Psoas muscle (tissue), 8 donors: ENCODE data around the gene SLC22A7. TPM values are rescaled to one million over a fixed set of nuclear protein-coding genes. Genes with fewer than 3 reads are reported as not detected.
A peak's percentile ranks its signal among the peaks of the same experiment; 100 is the strongest.

Source experiments
- ATAC-seq, 4 donors: fragments of 200-7000 bp; cut with Tn5 transposase; one replicate each; pipeline ENCODE4 v1.9.1; 2020; ENCODE audit warnings: moderate library complexity in 3 of 4, mild to moderate bottlenecking in 2 of 4
- DNase-seq, 2 donors: peaks; one replicate each; pipeline ENCODE4 v3.0.0-alpha.2; 2020
- H3K27ac ChIP-seq: fragments of 200-600 bp; one replicate; pipeline ENCODE4 v1.8.0; 2022
- H3K27me3 ChIP-seq, 3 donors: fragments of 200-600 bp in 1 of 3; one replicate each; pipeline versions ENCODE4 v1.6.1 to v1.8.0; 2013 to 2022; ENCODE audit warnings: low read length in 2 of 3, mild to moderate bottlenecking in 2 of 3, moderate library complexity in 1 of 3; ENCODE audit not compliant: insufficient read depth in 3 of 3
- H3K36me3 ChIP-seq, 2 donors: fragments of 200-600 bp in 1 of 2; one replicate each; pipeline versions ENCODE4 v1.6.1 to v1.8.0; 2013 to 2022; ENCODE audit warnings: low read depth in 1 of 2, mild to moderate bottlenecking in 1 of 2, moderate library complexity in 1 of 2; ENCODE audit not compliant: insufficient read depth in 1 of 2
- H3K4me1 ChIP-seq: fragments of 200-600 bp; one replicate; pipeline ENCODE4 v1.8.0; 2022
- H3K4me3 ChIP-seq: fragments of 200-600 bp; one replicate; pipeline ENCODE4 v1.8.0; 2022; ENCODE audit warnings: mild to moderate bottlenecking
- H3K9me3 ChIP-seq: fragments of 200-600 bp; one replicate; pipeline ENCODE4 v1.8.0; 2022
- WGBS, 3 donors: extraction: QIAGEN DNeasy Blood & Tissue Kit; methylation state at CpG; one replicate each; pipeline versions ENCODE4 v1.1.6 to v1.1.7; 2013; 5-methylcytosine and 5-hydroxymethylcytosine counted together
- intact Hi-C, 2 donors: fragments of 100-400 bp; cut with DNase I; formaldehyde crosslinking; loops; one replicate each; pipeline versions ENCODE4 v1.11.0 to v1.14.2; 2022
- polyA plus RNA-seq, 3 donors: library from polyadenylated mRNA; stranded (reverse); fragments of 200-250 nt; gene quantifications; one replicate each; pipeline ENCODE4 v1.2.3, GENCODE V29; 2013
- total RNA-seq, 4 donors: library from RNA; stranded (reverse); fragmentation: NEBNext Ultra II Directional in 2 of 4; extraction: Animal tissue kit (Norgen Biotek cat#: 25700) in 2 of 4; gene quantifications; one replicate each; pipeline versions ENCODE4 v1.2.1 to v1.2.4, GENCODE V29; 2021 to 2023
- TF ChIP-seq, protein P1 (sequence below): fragments of 200-600 bp; IDR thresholded peaks from one replicate; pipeline ENCODE4 v1.8.0; 2022; ENCODE audit warnings: antibody characterized with exemption
- donor health status: healthy with polysubstance abuse.
- donor health status: DM: no; HTN: no; CAD: no; lungs with moderate emphysema.
- donor health status: Bipolar disorder and iron deficiency.
- donor health status: healthy.
- donor health status: DM: yes; HTN: yes; CAD: no.
- donor health status: DM: no; HTN: no; CAD: no.
- donor health status: DM: no; HTN: no; CAD: no.
- donor health status: DM: yes; HTN: yes; CAD: no.

SLC22A7 gene
- total and polyA plus RNA-seq, 7 donors = not detected

GRCh38 chr6:43273707-43274106 is 24.4 kb upstream of the SLC22A7 start:
- Histone ChIP-seq H3K36me3 (no peaks in the 10 kb centered on the region), H3K4me3 (no peak overlapping the region), H3K27me3 (peaks cover 0 to 49% (median 19%) of the 10 kb centered on the region in 3 donors), H3K4me1 (peaks cover 5% of the 10 kb centered on the region), H3K9me3 (no peaks in the 10 kb centered on the region), H3K27ac (no peak overlapping the region)
- no peak for DNase-seq
- TF ChIP-seq, protein P1, sequence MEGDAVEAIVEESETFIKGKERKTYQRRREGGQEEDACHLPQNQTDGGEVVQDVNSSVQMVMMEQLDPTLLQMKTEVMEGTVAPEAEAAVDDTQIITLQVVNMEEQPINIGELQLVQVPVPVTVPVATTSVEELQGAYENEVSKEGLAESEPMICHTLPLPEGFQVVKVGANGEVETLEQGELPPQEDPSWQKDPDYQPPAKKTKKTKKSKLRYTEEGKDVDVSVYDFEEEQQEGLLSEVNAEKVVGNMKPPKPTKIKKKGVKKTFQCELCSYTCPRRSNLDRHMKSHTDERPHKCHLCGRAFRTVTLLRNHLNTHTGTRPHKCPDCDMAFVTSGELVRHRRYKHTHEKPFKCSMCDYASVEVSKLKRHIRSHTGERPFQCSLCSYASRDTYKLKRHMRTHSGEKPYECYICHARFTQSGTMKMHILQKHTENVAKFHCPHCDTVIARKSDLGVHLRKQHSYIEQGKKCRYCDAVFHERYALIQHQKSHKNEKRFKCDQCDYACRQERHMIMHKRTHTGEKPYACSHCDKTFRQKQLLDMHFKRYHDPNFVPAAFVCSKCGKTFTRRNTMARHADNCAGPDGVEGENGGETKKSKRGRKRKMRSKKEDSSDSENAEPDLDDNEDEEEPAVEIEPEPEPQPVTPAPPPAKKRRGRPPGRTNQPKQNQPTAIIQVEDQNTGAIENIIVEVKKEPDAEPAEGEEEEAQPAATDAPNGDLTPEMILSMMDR = no peak
- 67 to 76% (median 74%) methylated on average over 2 of the region's 2 CpGs for WGBS, 3 donors
- intact Hi-C loops = no loop called here
- ATAC-seq = no peak

GRCh38 chr6:43274127-43274915 is 23.7 kb upstream of the SLC22A7 start:
- 71 to 75% (median 74%) methylated on average over 8 to 10 of the region's 10 CpGs for WGBS, 3 donors
- DNase-seq (no peak), ATAC-seq (no peak)
- Histone ChIP-seq H3K27ac (no peak overlapping the region), H3K9me3 (no peaks in the 10 kb centered on the region), H3K27me3 (peaks cover 0 to 45% (median 19%) of the 10 kb centered on the region in 3 donors), H3K4me1 (peaks cover 4% of the 10 kb centered on the region), H3K36me3 (no peaks in the 10 kb centered on the region), H3K4me3 (no peak overlapping the region)
- intact Hi-C loops = no loop called here
- TF ChIP-seq, protein P1 = no peak

DNA sequence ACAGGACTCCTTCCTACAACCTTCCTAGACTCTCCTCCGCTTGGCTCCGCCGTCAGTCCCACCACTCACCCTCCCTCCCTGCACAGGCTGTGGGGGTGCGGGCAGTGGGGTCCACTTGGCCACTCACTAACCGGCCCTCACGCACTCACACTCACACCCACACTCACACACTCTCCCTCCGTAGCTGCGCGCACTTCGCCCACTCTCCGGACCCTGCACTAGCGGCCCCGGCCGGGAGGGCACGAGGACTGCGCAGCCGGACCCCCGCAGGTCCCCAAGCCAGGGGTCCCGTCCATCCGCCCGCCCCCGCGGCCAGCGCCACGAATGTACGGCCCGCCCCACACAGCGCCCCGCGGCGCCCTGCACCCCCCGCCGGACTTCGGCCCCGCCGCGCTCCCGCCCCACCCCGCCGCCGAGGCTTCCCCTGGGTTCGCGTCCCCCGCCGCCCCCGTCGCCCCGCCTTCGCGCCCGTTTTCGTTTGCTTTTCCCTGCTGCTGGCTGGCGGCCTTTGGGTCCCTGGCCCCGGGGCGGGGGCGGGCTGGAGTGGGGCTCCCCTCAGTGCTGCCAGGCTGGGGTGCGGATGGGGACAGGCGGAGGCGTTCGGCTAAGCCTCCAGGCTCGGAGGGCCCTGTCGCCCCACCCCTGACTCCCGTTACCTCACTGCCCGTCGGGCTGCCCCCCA is 23.0 kb upstream of the SLC22A7 start:
- WGBS, 3 donors = 3 to 4% (median 3%) methylated on average over 31 to 65 of the region's 65 CpGs
- no peak for DNase-seq
- Histone ChIP-seq H3K4me3 (peak overlapping the region; percentile 59), H3K36me3 (no peaks in the 10 kb centered on the region), H3K27ac (no peak overlapping the region), H3K9me3 (no peaks in the 10 kb centered on the region), H3K4me1 (no peaks in the 10 kb centered on the region), H3K27me3 (peaks cover 0 to 51% (median 21%) of the 10 kb centered on the region in 3 donors)
- peak in 2 of 4 donors; percentile 24 to 26 for ATAC-seq
- intact Hi-C loops = no loop called here
- TF ChIP-seq, protein P1 = no peak

DNA sequence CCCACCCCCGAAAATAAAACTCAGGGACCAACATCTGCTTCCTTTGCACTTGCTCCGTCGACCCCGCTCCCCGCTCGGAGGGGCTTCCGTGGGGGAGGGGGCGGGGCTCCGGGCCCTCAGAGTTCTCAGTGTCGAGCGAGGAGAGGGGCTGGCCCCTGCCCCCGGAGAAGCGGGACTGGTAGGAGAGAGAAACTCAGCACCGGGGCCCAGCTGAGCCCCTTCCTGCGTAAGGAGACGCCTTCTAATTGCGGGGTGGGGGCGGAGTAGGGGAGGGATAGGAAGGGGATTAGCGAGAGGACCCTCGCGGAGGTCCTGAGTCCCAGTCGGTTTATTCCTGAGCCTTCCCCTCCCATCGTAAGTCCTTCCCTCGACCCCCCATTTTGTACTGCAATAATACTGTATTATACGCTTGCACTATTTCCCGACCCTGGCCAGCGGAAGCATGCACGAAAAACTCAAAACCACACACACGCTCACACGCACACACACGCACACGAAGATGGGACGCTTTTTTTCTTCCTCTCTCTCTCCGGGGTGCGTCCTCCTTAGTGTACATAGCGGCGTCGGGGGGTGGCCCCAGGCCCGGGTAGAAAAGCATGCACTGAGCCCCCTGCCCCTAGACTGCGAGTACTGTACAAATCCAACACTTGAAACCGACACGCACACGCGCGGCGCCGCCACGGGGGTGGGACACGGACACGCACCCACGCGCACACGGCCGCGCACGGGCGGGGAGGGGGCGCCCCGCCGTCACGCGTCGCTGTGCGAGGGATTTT is 22.1 kb upstream of the SLC22A7 start:
- DNase-seq (no peak), ATAC-seq (no peak)
- Histone ChIP-seq H3K9me3 (no peaks in the 10 kb centered on the region), H3K36me3 (no peaks in the 10 kb centered on the region), H3K4me1 (no peaks in the 10 kb centered on the region), H3K27ac (no peak overlapping the region), H3K4me3 (peak overlapping the region; percentile 59), H3K27me3 (peaks cover 0 to 61% (median 22%) of the 10 kb centered on the region in 3 donors)
- WGBS, 3 donors = 17 to 25% (median 22%) methylated on average over 61 to 64 of the region's 64 CpGs
- intact Hi-C loops = no loop called here
- TF ChIP-seq, protein P1 = no peak
